ENCODE data around the gene ETV7.
"Not testable (repeated sequence)": the region's sequence is repeated elsewhere in the genome, so short reads cannot be mapped to it uniquely, and the experiment has no call there.

Gene ETV7

DNA sequence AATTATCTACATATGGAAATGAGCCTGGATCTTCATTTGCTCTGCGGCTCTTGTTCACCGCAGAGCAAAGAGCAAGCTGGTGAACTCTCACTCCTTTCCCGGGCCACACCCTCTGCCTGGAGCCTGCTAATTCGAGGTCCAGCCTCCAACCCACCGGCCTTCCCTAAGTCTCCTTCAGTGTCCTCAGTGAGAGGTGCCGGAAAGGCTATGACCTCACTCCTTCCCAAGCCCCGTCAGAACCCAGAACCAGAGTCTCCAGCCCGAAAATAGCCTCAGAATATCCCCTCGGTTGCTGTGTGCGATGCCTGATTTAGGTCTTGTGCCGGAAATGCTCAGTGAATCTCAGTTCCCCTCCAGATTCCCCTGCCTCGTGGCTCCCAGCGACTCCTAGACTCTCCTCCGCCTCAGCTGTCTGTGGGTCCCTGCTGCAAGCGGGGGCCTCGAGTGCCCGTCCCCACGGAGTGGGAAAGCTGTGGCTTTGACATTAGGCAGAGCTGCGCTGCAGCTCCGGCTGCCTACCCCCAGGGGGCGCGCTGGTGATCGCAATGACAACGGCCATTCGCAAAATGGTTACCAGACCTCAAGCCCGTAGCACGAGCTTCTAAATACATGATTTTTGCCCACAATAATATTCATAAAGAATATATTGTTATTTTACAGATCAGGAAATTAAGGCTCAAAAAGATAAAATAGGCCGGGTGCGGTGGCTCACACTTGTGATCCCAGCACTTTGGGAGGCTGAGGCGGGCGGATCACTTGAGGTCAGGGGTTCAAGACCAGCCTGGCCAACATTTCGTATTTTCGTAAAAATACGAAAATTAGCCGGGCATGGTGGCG is 46.6 kb downstream of the ETV7 start:
- Histone ChIP-seq H3K4me1 (ENCODE audit: control insufficient read depth in 1 of 2, insufficient read depth in 1 of 2, low read depth in 1 of 2, low read length in 1 of 2) (peaks cover 0 to 8% of the 10 kb centered on the region in 2 experiments), H3K27ac (no peak overlapping the region), H3K36me3 (no peaks in the 10 kb centered on the region), H3K27me3 (peaks cover 31% of the 10 kb centered on the region), H3K4me3 (ENCODE audit: low read depth in 1 of 2, low read length in 1 of 2) (peak overlapping the region in 1 of 2 experiments; percentile 34), H3K9me3 (no peaks in the 10 kb centered on the region)
- peak; percentile 98 for TF ChIP-seq CTCF (IDR thresholded peaks at IDR 0.05)

GRCh38 chr6:36340306-36340617 is 47.2 kb downstream of the ETV7 start:
- TF ChIP-seq CTCF (IDR thresholded peaks at IDR 0.05): no peak

DNA sequence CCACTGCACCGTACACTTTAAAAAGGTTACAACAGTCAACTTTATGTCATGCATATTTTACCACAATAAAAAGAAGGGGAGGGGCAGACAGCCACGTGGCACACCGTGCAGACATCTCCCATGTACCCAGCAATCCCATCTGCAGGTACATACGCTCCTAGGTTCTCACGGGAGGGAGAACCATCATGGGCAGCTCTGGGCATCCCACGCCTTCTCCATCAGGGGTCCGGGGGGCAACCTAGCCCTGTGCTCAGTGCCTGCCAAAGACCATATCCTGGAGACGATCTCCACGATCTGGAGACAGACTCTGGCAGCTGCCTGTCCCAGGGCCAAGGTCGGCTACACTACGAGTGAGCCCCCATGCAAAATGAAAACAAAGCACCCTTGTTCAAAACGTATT is 48.3 kb downstream of the ETV7 start:
- Histone ChIP-seq H3K4me1 (ENCODE audit: control insufficient read depth in 1 of 2, insufficient read depth in 1 of 2, low read depth in 1 of 2, low read length in 1 of 2) (peaks cover 0 to 8% of the 10 kb centered on the region in 2 experiments), H3K27me3 (peaks cover 48% of the 10 kb centered on the region), H3K27ac (no peak overlapping the region), H3K9me3 (no peaks in the 10 kb centered on the region), H3K4me3 (ENCODE audit: low read depth in 1 of 2, low read length in 1 of 2) (no peak overlapping the region), H3K36me3 (no peaks in the 10 kb centered on the region)
- no peak for TF ChIP-seq CTCF (IDR thresholded peaks at IDR 0.05)

More at GRCh38 chr6:36340306-36340617, 47.2 kb downstream of the ETV7 start:
- Histone ChIP-seq H3K36me3 (no peaks in the 10 kb centered on the region), H3K27ac (no peak overlapping the region), H3K27me3 (peaks cover 37% of the 10 kb centered on the region), H3K4me3 (ENCODE audit: low read depth in 1 of 2, low read length in 1 of 2) (no peak overlapping the region), H3K9me3 (no peaks in the 10 kb centered on the region), H3K4me1 (ENCODE audit: control insufficient read depth in 1 of 2, insufficient read depth in 1 of 2, low read depth in 1 of 2, low read length in 1 of 2) (peaks cover 0 to 8% of the 10 kb centered on the region in 2 experiments)

DNA sequence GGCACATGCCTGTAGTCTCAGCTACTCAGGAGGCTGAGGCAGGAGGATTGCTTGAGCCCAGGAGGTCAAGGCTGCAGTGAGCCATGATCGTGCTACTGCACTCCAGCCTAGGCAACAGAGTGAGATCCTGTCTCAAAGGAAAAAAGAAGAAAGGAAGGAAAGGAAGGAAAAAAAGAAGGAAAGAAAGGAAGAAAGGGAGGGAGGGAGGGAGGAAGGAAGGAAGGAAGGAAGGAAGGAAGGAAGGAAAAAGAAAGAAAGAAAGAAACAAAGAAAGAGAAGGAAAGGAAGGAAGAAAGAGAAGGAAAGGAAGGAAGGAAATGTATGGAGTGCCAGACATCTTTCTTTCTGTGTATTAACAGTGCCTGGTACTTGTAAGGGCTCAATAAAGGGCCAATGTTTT is 49.2 kb downstream of the ETV7 start:
- H3K9me3 ChIP-seq; H3K4me3 ChIP-seq (ENCODE audit: low read depth in 1 of 2, low read length in 1 of 2); H3K36me3 ChIP-seq; H3K4me1 ChIP-seq (ENCODE audit: control insufficient read depth in 1 of 2, insufficient read depth in 1 of 2, low read depth in 1 of 2, low read length in 1 of 2); H3K27ac ChIP-seq: not testable (repeated sequence)
- peaks cover 57% of the 10 kb centered on the region for H3K27me3 ChIP-seq

DNA sequence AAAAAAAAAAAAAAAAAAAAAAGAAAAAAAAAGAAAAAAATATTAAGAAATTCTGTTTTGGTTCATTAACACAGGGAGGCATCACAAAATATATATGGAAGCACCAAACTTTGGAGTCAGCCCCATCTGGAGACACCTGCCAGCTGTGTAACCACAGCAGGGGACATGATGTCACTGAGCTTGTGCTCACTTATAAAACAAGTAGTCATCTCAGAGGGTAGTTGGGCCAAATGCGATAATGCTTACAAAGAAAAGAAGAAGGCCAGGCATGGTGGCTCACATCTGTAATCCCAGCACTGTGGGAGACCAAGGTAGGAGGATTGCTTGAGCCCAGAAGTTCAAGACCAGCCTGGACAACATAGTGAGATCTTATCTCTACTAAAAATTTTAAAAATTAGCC is 49.7 kb downstream of the ETV7 start:
- no peaks in the 10 kb centered on the region for H3K9me3 ChIP-seq
- H3K27me3 ChIP-seq: peaks cover 61% of the 10 kb centered on the region
- TF ChIP-seq CTCF (IDR thresholded peaks at IDR 0.05): no peak
- no peak overlapping the region for H3K4me3 ChIP-seq (ENCODE audit: low read depth in 1 of 2, low read length in 1 of 2)
- H3K27ac ChIP-seq: no peak overlapping the region
- no peaks in the 10 kb centered on the region for H3K36me3 ChIP-seq
- peaks cover 0 to 8% of the 10 kb centered on the region in 2 experiments for H3K4me1 ChIP-seq (ENCODE audit: control insufficient read depth in 1 of 2, insufficient read depth in 1 of 2, low read depth in 1 of 2, low read length in 1 of 2)

- no peak for TF ChIP-seq CTCF (IDR thresholded peaks at IDR 0.05)
- Histone ChIP-seq H3K9me3 (no peaks in the 10 kb centered on the region), H3K27me3 (peaks cover 64% of the 10 kb centered on the region), H3K27ac (no peak within 1 kb of the TSS), H3K36me3 (no peaks in the 10 kb centered on the region), H3K4me1 (ENCODE audit: control insufficient read depth in 1 of 2, insufficient read depth in 1 of 2, low read depth in 1 of 2, low read length in 1 of 2) (peaks cover 0 to 8% of the 10 kb centered on the region in 2 experiments), H3K4me3 (ENCODE audit: low read depth in 1 of 2, low read length in 1 of 2) (no peak within 1 kb of the TSS)
These were observed 50.7 kb downstream of the ETV7 start, which contains the start of gene BNIP5 for GRCh38 chr6:36336779-36337241. TSS of gene BNIP5 (minus strand) at chr6:36336888. CDS start at chr6:36330690, 6,198 bp downstream.

All from neutrophil (primary cell).